Measurements from ENCODE around the gene KCNJ11.

The KCNJ11 gene

GRCh38 chr11:17391493-17392355 is 3.3 kb upstream of the KCNJ11 start:
- Histone ChIP-seq H3K36me3 (ENCODE audit: insufficient read depth, insufficient read length, low read length) (no peaks in the 10 kb centered on the region), H3K27me3 (ENCODE audit: insufficient read depth, insufficient read length) (peaks cover 30% of the 10 kb centered on the region), H3K9me3 (ENCODE audit: insufficient read depth, low read length) (no peaks in the 10 kb centered on the region; the same call in 1 of the 2 replicates), H3K4me3 (ENCODE audit: insufficient read length, low read depth) (no peak overlapping the region), H3K4me1 (ENCODE audit: insufficient read depth, insufficient read length) (peaks cover 7% of the 10 kb centered on the region), H3K9ac (ENCODE audit: insufficient read length, low read depth) (no peak overlapping the region)
- no peak for TF ChIP-seq SUZ12 (IDR thresholded peaks at IDR 0.05; ENCODE audit: extremely low read depth, insufficient read depth, insufficient read length)
- TF ChIP-seq YY1 (IDR thresholded peaks at IDR 0.05; ENCODE audit: insufficient read depth, insufficient read length): no peak
- DNase-seq (ENCODE audit: low read depth, low spot score): no peak

GRCh38 chr11:17389957-17390649 is 1.6 kb upstream of the KCNJ11 start:
- DNase-seq (ENCODE audit: low read depth, low spot score): no peak
- no peak overlapping the region for H3K4me3 ChIP-seq (ENCODE audit: insufficient read length, low read depth)
- peaks cover 30% of the 10 kb centered on the region for H3K27me3 ChIP-seq (ENCODE audit: insufficient read depth, insufficient read length)
- no peaks in the 10 kb centered on the region for H3K36me3 ChIP-seq (ENCODE audit: insufficient read depth, insufficient read length, low read length)
- peak overlapping the region; percentile 36 for H3K9ac ChIP-seq (ENCODE audit: insufficient read length, low read depth)
- peaks cover 19% of the 10 kb centered on the region for H3K4me1 ChIP-seq (ENCODE audit: insufficient read depth, insufficient read length)
- no peaks in the 10 kb centered on the region; the same call in 1 of the 2 replicates for H3K9me3 ChIP-seq (ENCODE audit: insufficient read depth, low read length)
- TF ChIP-seq SUZ12 (IDR thresholded peaks at IDR 0.05; ENCODE audit: extremely low read depth, insufficient read depth, insufficient read length): no peak
- no peak for TF ChIP-seq ZNF274 (IDR thresholded peaks at IDR 0.05; ENCODE audit: low read depth, low read length)
- TF ChIP-seq YY1 (IDR thresholded peaks at IDR 0.05; ENCODE audit: insufficient read depth, insufficient read length): no peak

- DNase-seq (ENCODE audit: low read depth, low spot score): peak; percentile 68
- peaks cover 19% of the 10 kb centered on the region for H3K4me1 ChIP-seq (ENCODE audit: insufficient read depth, insufficient read length)
- H3K9ac ChIP-seq (ENCODE audit: insufficient read length, low read depth): peak overlapping the region; percentile 72
- H3K9me3 ChIP-seq (ENCODE audit: insufficient read depth, low read length): no peaks in the 10 kb centered on the region; the same call in 1 of the 2 replicates
- peak overlapping the region; percentile 42 for H3K4me3 ChIP-seq (ENCODE audit: insufficient read length, low read depth)
- no peak for TF ChIP-seq ZNF274 (IDR thresholded peaks at IDR 0.05; ENCODE audit: low read depth, low read length)
- no peak for TF ChIP-seq SUZ12 (IDR thresholded peaks at IDR 0.05; ENCODE audit: extremely low read depth, insufficient read depth, insufficient read length)
- no peak for TF ChIP-seq YY1 (IDR thresholded peaks at IDR 0.05; ENCODE audit: insufficient read depth, insufficient read length)
- no peaks in the 10 kb centered on the region for H3K36me3 ChIP-seq (ENCODE audit: insufficient read depth, insufficient read length, low read length)
- peaks cover 30% of the 10 kb centered on the region for H3K27me3 ChIP-seq (ENCODE audit: insufficient read depth, insufficient read length)
Observed at GRCh38 chr11:17389211-17389956, 925 bp upstream of the KCNJ11 start.

- no peak overlapping the region for H3K9ac ChIP-seq (ENCODE audit: insufficient read length, low read depth)
- no peak for DNase-seq (ENCODE audit: low read depth, low spot score)
- no peaks in the 10 kb centered on the region for H3K36me3 ChIP-seq (ENCODE audit: insufficient read depth, insufficient read length, low read length)
- H3K9me3 ChIP-seq (ENCODE audit: insufficient read depth, low read length): no peaks in the 10 kb centered on the region; the same call in 1 of the 2 replicates
- peaks cover 38% of the 10 kb centered on the region for H3K27me3 ChIP-seq (ENCODE audit: insufficient read depth, insufficient read length)
- peaks cover 17% of the 10 kb centered on the region for H3K4me1 ChIP-seq (ENCODE audit: insufficient read depth, insufficient read length)
- H3K4me3 ChIP-seq (ENCODE audit: insufficient read length, low read depth): no peak overlapping the region
- TF ChIP-seq ZNF274 (IDR thresholded peaks at IDR 0.05; ENCODE audit: low read depth, low read length) (no peak), SUZ12 (IDR thresholded peaks at IDR 0.05; ENCODE audit: extremely low read depth, insufficient read depth, insufficient read length) (no peak), YY1 (IDR thresholded peaks at IDR 0.05; ENCODE audit: insufficient read depth, insufficient read length) (no peak)
Observed at GRCh38 chr11:17387811-17388210, 648 bp downstream of the KCNJ11 start.

GRCh38 chr11:17387254-17387653 is 1.2 kb downstream of the KCNJ11 start:
- H3K9me3 ChIP-seq (ENCODE audit: insufficient read depth, low read length): no peaks in the 10 kb centered on the region; the same call in 1 of the 2 replicates
- no peaks in the 10 kb centered on the region for H3K36me3 ChIP-seq (ENCODE audit: insufficient read depth, insufficient read length, low read length)
- no peak overlapping the region for H3K4me3 ChIP-seq (ENCODE audit: insufficient read length, low read depth)
- no peak for DNase-seq (ENCODE audit: low read depth, low spot score)
- no peak overlapping the region for H3K9ac ChIP-seq (ENCODE audit: insufficient read length, low read depth)
- TF ChIP-seq SUZ12 (IDR thresholded peaks at IDR 0.05; ENCODE audit: extremely low read depth, insufficient read depth, insufficient read length) (no peak), YY1 (IDR thresholded peaks at IDR 0.05; ENCODE audit: insufficient read depth, insufficient read length) (no peak), ZNF274 (IDR thresholded peaks at IDR 0.05; ENCODE audit: low read depth, low read length) (no peak)
- peaks cover 43% of the 10 kb centered on the region for H3K27me3 ChIP-seq (ENCODE audit: insufficient read depth, insufficient read length)
- peaks cover 17% of the 10 kb centered on the region for H3K4me1 ChIP-seq (ENCODE audit: insufficient read depth, insufficient read length)

- H3K9me3 ChIP-seq (ENCODE audit: insufficient read depth, low read length): no peaks in the 10 kb centered on the region; the same call in 1 of the 2 replicates
- DNase-seq (ENCODE audit: low read depth, low spot score): no peak
- no peak overlapping the region for H3K4me3 ChIP-seq (ENCODE audit: insufficient read length, low read depth)
- H3K4me1 ChIP-seq (ENCODE audit: insufficient read depth, insufficient read length): peaks cover 17% of the 10 kb centered on the region
- no peaks in the 10 kb centered on the region for H3K36me3 ChIP-seq (ENCODE audit: insufficient read depth, insufficient read length, low read length)
- H3K27me3 ChIP-seq (ENCODE audit: insufficient read depth, insufficient read length): peaks cover 42% of the 10 kb centered on the region
- H3K9ac ChIP-seq (ENCODE audit: insufficient read length, low read depth): no peak overlapping the region
- TF ChIP-seq YY1 (IDR thresholded peaks at IDR 0.05; ENCODE audit: insufficient read depth, insufficient read length) (no peak), SUZ12 (IDR thresholded peaks at IDR 0.05; ENCODE audit: extremely low read depth, insufficient read depth, insufficient read length) (no peak)
Observed at GRCh38 chr11:17386331-17387084, 2.0 kb downstream of the KCNJ11 start.
